ENCODE data around the gene FLNC.
A peak's percentile ranks its signal among the peaks of the same experiment; 100 is the strongest.

FLNC gene

GRCh38 chr7:128831178-128831993 is 1.2 kb downstream of the FLNC start:
- DNase-seq (ENCODE audit: low read depth) = no peak

GRCh38 chr7:128831994-128832879 is 2.0 kb downstream of the FLNC start:
- DNase-seq (ENCODE audit: low read depth) = no peak

- no peak for DNase-seq (ENCODE audit: low read depth)
Measured at GRCh38 chr7:128832880-128833147, 2.6 kb downstream of the FLNC start.

- DNase-seq (ENCODE audit: low read depth) = no peak
Measured at GRCh38 chr7:128833148-128833945, 3.1 kb downstream of the FLNC start.

GRCh38 chr7:128833946-128834325 is 3.7 kb downstream of the FLNC start:
- DNase-seq (ENCODE audit: low read depth) = no peak

- no peak for DNase-seq (ENCODE audit: low read depth)
Measured at GRCh38 chr7:128835231-128835751, 5.1 kb downstream of the FLNC start.

GRCh38 chr7:128835790-128836641 is 5.8 kb downstream of the FLNC start:
- DNase-seq (ENCODE audit: low read depth) = no peak

- DNase-seq (ENCODE audit: low read depth) = no peak
Measured at GRCh38 chr7:128836729-128837348, 6.6 kb downstream of the FLNC start.

- DNase-seq (ENCODE audit: low read depth) = no peak
Measured at GRCh38 chr7:128837521-128837921, 7.3 kb downstream of the FLNC start.

- no peak for DNase-seq (ENCODE audit: low read depth)
Measured at GRCh38 chr7:128838109-128838779, 8.0 kb downstream of the FLNC start.

GRCh38 chr7:128838981-128839731 is 8.9 kb downstream of the FLNC start:
- DNase-seq (ENCODE audit: low read depth) = no peak

GRCh38 chr7:128839751-128840177 is 9.6 kb downstream of the FLNC start:
- DNase-seq (ENCODE audit: low read depth) = no peak

GRCh38 chr7:128840326-128841170 is 10.3 kb downstream of the FLNC start:
- no peak for DNase-seq (ENCODE audit: low read depth)

GRCh38 chr7:128841171-128841690 is 11.0 kb downstream of the FLNC start:
- DNase-seq (ENCODE audit: low read depth) = no peak

GRCh38 chr7:128841921-128842673 is 11.9 kb downstream of the FLNC start:
- peak; percentile 34 for DNase-seq (ENCODE audit: low read depth)

- DNase-seq (ENCODE audit: low read depth) = no peak
Measured at GRCh38 chr7:128842674-128843641, 12.8 kb downstream of the FLNC start.
